HG03039 (cell line): Measurements from ENCODE around the gene PPP1CC.
"Not testable (repeated sequence)": the region's sequence is repeated elsewhere in the genome, so short reads cannot be mapped to it uniquely, and the experiment has no call there.

Source experiments
- ATAC-seq: cut with Tn5 transposase; IDR thresholded peaks from one replicate; pipeline ENCODE4 v1.9.1; 2021; ENCODE audit warnings: mild to moderate bottlenecking, moderate library complexity; ENCODE audit not compliant: unreplicated experiment

Gene PPP1CC

DNA sequence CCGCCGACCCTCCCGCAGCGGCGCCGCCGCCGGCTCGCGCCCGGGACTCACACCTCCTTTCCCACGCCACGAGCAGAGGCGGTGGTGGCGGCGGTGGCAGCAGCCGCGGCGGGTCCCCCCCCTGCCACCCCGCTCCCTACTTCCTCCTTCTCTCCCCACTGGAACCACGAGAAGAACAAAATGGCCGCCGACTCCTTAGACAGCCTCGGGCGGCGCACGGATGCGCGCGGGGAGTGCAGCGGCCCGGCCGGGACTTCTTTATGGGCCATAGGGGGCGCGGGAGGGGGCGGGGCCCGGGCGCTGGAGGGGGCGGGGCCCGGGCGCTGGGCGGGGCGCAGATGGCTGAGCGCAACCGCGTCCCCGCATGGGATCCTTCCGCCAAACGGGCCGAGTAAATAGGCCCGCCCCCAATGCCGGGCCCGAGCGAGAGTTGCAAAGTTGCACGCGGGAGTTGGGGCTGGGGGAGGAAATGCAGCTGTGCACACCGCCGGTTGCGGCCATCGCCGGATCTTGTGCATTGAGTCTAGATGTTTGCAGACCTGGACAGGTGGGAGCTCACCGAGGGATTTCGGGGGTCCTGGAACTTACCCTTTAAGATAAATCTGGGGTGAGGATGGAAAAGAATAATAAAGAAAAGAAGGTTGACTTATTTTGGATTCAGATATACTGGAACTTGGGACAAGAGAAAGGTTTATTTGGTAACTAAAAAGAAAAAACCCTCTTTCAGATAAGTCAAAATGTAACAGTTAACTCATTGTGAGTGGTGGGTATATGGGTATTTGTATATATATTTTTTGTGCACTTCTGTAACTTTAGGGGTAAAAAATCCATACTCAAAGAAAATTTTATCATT, at the start of gene PPP1CC:
Gene PPP1CC, minus strand, starts transcription at position 174 of the 853 bp plus-strand sequence. CDS start 184 bp downstream, outside the sequence.
- ATAC-seq, result peak; percentile 56

DNA sequence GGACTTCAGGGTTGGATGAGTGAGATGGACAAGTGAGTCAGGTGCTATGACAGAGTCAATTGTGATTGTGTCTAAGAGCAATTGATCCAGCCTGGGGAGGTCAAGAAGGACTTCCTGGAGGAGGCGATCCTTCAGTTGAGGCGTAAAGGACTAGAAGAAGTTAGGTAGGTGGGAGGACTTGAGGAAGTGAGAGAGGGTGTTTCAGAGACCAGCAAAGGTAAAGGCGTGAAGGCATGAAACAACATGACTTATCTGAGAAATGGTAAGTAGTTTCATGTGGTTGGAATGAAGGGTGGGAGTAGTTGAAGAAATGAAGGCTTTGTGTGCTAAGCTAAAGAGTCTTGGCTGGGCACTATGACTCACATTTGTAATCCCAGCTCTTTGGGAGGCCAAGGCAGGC, 48.9 kb upstream of the PPP1CC start:
- ATAC-seq, result no peak

DNA sequence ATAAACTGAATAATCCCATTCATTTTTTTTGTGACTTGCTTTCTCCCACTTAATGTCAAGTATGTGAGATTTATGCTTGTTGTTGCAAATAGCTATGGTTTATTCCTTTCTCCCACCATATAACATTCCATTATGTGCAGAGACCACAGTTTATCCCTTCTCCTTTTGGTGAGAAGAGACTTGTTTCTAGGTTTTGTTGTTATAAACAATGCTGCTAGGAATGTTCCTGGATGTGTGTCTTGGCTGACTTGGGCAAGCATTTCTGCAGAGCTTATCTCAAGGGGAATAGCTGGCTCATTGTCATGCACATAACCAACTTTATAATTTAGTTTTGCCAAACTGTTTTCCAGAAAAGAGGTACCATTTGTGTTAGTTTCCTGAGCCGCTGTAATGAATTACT, 47.6 kb upstream of the PPP1CC start:
- no peak for ATAC-seq

DNA sequence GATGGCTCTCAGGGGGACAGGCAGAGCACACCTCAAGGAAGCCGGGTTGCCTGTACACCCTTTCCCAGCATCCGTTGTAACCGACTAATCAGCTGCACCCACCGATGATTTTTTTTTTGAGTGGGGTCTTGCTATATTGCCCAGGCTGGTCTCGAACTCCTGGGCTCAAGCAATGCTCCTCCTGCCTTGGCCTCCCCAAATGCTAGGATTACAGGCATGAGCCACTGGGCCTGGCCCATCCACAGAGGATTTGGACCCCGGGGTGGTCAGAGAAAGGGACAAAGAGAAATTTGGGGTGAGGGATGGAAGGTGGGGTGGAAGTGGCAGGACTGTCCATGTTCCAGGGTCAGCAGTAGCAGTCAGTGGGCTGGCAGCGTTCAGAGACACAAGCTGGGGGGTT, 43.3 kb upstream of the PPP1CC start:
- ATAC-seq, result no peak

DNA sequence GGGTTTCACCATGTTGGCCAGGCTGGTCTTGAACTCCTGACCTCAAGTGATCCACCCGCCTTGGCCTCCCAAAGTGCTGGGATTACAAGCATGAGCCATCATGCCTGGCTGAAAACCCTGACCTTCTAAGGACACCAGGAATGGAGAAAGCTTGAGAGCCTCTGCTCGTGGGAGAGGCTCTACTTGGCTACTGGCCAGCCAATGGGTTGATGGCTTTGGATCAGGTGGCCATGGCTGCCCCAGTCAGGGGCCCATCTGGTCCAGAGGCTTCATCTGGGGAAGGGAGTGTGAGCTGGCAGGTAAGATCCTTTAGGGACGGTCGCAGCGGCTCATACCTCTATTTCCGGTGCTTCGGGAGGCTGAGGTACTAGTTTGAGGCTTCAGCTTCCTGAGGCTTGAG, 42.5 kb upstream of the PPP1CC start:
- no peak for ATAC-seq

DNA sequence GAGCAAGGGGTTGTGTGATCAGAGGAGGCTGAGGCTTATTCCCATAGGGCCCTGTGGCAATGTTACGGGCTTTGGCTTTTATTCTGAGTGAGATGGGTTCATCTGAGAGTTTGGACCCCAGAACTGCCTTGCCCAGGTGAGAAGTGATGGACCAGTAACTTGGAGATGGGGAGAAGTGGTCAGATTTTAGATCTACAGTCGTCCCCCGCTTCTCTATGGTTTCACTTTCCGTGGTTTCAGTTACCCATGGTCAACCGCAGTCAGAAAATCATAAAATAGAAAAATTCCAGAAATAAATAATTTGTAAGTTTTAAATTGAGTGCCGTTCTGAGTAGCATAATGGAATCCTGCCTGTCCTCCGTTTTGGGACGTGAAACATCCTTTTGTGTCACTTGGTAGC, 40.2 kb upstream of the PPP1CC start:
- no peak for ATAC-seq

DNA sequence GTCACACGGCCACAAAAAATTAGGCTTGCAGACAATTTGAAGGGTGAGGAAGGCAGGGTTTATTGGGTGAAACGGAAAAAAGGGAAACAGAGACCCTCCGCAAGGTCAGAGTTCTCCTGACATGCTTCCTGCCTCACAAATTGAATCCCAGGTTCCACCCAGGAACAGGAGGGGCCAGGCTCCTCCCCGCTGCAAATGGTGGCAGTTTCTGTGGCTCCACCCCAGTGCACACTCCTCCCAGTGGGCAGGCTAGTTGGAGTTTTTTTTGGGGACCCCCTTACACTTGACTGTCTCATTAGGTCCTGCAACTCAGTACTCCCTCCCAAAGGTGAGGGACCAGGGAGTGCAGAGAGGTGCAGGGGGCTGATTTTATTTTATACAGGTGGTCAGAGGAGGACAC, 39.4 kb upstream of the PPP1CC start:
- no peak for ATAC-seq

DNA sequence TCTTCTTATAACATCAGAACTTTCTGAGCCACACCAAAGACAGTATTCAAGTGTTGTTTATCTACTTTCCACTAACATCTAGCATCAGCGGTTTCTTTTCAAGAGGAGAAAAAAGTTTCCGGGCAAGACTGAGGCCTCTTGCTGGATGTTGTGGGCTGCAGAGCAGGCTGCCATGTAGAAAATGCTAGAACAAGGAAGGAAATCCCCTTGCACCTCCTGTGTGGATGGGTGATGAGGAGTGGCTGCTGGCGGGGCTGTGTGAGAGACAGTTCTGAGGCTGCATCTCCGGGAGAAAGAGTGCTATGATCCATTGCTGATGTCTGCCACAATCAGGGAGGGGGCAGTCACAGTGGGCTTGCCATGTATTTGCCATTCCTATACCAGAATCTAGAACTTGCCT, 37.8 kb upstream of the PPP1CC start:
- no peak for ATAC-seq

DNA sequence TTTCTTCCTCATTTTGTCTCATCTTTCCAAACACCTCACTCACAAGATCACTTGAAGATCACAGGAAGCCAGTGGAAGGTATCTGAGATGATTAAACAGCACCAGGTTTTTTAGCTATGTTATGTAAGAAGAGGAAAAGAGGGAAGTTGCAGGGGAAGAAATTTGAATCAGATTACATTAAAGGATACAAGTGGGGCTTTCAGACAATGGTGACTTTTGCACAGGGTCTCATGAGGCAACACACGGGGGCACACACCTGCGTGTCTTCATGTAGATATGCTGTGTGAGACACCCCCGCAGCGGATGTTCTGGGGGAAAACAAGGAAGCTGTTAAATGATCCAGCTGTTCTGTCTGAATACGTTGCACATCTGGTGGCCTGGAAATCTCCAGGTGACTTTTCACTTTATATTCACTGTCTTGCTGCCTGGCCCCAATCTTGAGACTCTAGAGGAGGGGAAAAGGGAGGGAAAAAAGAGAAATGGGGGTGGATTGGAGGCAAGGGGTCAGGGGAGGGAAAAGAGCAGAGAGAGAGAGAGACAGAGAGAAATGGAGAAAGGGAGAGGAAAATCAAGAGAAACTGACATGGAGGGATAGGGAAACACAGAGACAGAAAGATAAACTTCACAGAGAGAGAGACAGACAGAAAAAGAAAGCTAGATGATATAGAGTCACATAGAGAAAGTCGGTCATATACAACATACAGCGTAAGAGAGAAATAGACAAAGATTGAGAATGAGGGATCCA, 36.3 kb upstream of the PPP1CC start:
- no peak for ATAC-seq

DNA sequence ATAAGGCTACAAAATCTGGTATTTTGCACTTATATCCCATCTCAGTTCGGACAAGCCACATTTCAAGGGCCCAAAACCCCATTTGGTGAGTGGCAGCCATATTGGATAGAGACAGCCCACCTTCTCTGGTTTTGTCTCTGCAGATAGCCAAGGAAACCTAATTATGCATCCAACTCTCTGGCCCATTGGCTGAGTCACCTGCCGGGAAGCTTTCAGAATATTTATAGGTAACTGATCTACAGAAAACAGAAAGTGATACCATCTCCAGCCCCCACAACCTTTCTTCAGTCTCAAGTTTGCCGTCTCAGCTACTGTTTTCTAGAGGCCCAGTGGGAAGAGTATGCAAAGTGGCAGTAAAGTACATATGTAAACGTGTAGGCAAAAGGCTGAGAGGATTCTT, 33.7 kb upstream of the PPP1CC start:
- peak; percentile 88 for ATAC-seq

DNA sequence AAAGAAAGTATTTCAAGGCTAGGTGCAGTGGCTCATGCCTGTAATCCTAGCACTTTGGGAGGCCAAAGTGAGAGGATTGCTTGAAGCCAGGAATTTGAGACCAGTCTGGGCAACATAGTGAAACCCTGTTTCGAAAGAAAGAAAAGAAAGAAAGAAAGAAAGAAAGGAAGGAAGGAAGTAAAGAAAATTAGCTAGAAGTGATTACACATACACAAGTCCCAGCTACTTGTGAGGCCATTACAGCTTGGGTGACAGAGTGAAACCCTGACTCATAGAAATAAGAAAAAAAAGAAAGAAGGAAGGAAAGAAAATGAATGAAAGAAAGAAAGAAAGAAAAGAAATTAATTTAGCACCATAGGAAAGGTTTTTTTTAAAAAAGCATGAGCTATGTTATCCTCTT, 33.3 kb upstream of the PPP1CC start:
- no peak for ATAC-seq

DNA sequence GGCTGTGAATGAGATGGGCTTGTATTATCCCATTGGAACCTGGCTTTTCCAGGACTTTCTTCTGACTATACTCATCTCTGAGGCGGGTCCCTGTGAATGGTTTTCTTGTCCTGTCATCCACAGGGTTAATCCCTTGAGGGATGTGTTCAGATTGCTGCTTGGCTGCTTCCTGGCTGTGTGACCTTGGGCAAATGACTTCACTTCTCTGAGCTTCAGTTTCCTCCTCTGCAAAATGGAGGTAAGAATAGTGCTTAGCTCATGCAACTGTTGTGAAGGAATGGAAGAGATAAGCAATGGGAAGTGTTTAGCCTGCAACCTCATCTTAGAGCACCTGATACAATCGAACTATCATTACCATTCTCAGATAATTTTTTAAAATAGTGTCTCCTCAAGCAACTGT, 32.1 kb upstream of the PPP1CC start:
- ATAC-seq, result no peak

DNA sequence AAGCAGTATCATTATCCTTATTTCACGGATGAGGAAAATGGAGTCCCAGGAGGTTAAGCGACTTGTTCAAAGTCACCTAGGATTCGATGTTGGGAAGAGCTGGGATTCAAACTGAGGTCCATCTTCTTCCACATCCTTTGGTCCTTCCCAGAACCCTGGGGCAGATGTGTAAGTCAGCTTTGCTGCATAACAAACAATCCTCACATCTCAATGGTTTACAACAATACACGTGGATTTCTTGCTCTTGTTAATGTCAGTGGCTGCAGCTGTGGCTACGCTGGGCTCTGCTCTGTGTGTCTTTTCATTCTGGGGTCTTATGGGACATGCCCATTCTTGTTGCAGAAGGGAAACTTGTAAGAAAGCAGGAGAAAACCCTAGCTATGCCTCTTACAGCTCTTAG, 26.3 kb upstream of the PPP1CC start:
- ATAC-seq, result no peak

DNA sequence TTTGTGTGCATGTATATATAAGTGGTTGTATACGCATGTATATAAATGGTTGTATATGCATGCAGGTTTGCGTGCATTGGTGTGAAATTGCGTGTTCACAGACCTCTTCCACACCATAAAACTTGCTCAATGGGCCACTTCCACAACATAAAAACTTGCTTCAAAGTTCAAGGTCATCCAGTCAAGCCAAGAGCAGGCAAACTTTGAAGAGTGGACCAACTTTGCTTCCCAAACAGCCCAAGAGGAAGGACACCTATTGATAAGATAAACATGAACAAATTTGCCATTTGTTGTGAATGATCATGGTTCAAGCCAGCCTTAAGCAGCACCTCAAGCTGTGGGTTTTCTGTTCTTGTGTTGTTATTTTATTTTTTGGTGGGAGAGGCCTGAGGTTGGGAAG, 25.2 kb upstream of the PPP1CC start:
- ATAC-seq, result no peak

DNA sequence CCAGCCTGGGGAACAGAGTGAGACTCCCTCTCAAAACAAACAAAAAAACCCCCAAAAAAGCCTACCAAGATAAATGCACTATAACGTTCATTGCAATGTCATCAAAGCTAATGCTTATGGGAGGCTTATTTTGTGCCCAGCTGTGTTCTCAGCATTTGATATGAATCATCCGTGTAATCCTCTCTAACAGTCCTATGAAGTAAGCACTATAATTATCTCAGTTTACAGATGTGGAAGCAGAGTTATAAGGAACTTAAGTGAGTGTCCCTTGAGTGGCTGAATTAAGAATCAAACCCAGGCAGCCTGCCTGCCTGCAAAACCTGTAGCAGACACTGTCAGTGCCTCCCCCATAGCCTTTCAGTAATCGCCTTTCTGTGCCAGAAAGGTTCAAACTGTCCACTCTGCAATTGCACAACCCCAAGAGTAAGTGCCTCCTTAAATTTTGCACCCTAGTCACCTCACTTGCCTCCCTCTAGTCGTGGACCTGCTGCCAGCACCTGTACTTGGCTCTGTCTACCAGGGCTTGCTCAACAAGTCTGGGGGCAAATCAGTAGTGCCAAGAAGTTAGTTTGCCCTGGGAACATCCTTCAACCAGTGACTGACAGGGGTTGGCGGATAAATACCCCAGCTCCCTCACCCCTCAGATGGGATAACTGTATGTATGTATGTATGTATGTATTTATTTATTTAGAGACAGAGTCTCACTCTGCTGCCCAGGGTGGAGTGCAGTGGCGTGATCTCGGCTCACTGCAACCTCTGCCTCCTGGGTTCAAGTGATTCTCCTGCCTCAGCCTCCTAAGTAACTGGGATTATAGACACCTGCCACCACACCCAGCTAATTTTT, 23.8 kb upstream of the PPP1CC start:
- no peak for ATAC-seq

DNA sequence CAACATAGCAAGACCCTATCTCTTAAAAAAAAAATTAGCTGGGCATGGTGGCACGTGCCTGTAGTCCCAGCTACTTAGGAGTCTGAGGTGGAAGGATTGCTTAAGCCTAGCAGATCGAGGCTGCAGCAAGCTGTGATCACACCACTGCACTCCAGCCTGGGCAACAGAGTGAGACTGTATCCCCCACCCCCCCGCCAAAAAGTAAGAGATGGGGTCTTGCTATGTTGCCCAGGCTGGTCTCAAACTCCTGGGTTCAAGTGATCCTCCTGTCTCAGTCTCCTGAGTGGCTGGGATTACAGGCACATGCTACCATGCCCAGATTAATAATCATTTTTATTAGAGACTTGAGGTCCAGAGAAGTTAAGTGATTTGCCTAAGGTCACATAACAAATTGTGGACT, 22.9 kb upstream of the PPP1CC start:
- ATAC-seq, result not testable (repeated sequence)

DNA sequence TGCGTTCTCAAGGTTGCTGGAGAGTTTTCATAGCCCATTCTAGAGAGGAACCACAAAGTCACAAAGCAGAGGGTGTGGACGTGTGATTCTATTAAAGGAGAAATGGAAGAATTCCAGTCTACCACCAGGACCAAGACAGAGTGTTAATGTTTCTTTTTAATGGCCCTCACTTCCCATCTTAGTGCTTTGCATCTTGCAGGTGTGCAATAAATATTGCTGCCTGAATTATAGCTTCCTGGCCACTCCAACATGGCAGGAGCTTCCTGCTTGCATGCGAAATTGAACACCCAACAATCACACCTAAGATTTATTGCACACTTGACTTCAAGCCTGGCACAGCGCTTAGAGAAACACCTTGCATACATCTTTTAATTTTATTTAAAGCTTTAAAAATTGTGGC, 22.4 kb upstream of the PPP1CC start:
- ATAC-seq, result no peak

DNA sequence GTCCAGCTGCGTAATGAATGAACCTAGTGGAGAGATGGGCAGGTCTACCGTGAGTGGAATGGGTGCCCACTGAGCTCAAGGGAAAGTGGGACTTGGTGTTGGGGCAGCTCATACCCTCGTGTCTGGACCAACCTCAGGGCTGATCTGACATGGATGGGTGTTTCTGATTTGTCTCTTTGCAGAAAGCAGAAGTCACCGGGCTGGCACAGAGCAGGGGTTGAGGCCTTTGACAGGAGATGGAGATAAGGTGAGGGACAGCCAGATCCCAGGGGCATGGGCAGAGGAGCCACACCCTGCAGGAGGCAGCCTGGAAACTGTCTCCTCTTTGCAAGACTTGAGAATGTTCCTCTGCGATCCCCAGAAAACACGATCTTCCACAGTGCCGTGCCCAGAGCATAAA, 20.9 kb upstream of the PPP1CC start:
- no peak for ATAC-seq

DNA sequence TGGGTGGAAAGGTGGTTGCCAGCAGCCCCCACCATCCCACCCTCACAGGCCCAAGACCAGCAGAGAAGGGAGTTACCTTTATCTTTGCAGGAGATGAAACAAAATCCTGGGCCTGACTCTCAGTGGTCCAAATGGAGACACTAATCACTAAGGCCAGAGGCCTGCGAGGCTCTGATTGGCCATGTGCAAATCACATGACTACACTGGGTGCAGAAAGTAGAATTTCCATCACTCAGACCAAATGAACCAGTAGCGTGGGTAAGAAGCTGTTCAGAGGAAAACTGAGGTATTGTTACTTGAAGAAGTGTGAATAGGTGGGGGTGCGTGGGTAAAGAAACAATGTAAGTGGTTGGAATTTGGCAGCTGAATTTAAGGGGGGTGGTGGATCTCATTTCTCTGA, 20.2 kb upstream of the PPP1CC start:
- no peak for ATAC-seq

DNA sequence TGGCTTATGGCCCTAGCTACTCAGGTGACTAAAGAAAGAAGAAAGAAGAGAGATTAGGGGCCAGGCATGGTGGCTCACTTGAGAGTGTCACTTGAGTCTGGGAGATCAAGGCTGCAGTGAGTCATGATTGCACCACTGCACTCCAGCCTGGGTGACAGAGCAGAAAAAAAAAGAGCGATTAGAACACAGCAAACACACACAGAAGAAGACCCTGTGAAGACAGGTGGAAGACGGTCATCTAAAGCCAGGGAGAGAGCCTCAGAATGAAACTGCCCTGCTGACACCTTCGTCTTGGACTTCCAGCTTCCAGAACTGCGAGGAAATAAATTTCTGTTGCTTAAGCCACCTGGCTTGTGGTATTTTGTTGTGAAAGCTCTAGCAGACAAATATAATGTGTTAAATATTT, 17.5 kb upstream of the PPP1CC start:
- ATAC-seq, result no peak

DNA sequence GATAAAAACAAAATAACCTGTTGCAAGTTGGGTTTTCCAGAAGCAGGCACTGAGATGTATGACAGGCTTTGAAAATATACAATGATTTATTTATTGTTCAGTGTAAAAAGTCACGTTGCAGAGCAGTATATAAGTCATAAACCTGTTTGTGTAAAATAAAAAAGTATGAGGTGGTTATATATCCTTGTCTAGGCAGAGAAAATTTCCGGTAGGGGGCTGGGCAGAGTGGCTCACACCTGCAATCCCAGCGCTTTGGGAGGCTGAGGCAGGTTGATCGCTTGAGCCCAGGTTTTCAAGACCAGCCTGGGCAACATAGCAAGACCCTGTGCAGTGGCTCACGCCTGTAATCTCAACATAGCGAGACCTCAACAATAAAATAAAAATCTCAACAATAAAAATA, 16.2 kb upstream of the PPP1CC start:
- no peak for ATAC-seq
